SU-DHL-6 (cell line): ENCODE data around the gene ZIC2.

ENCODE experiments used
- H2AFZ ChIP-seq: fragments of 200-600 bp; sonication (generic); 2 replicates; pipeline ENCODE4 v1.6.1; 2014; ENCODE audit warnings: low read depth, mild to moderate bottlenecking, moderate library complexity, mixed read lengths, antibody characterized with exemption, low read length; ENCODE audit not compliant: severe bottlenecking
- H3F3A ChIP-seq: fragments of 200-600 bp; shearing (Covaris generic); 2 replicates; pipeline ENCODE4 v1.6.0; 2016; ENCODE audit warnings: antibody characterized with exemption, mild to moderate bottlenecking; ENCODE audit not compliant: insufficient read depth
- H3K27ac ChIP-seq: fragments of 200-600 bp; sonication (generic); 2 replicates; pipeline ENCODE4 v1.5.1; 2016; ENCODE audit warnings: low read depth, mild to moderate bottlenecking, low read length, moderate library complexity, mixed read lengths
- H3K27me3 ChIP-seq: fragments of 200-600 bp; sonication (generic), shearing (Covaris generic); 2 replicates; pipeline ENCODE4 v1.6.0; 2014; ENCODE audit warnings: mild to moderate bottlenecking, low read length
- H3K36me3 ChIP-seq: fragments of 200-600 bp; sonication (generic); 2 replicates; pipeline ENCODE4 v1.6.1; 2014; ENCODE audit warnings: mild to moderate bottlenecking, low read length, mixed read lengths
- H3K4me2 ChIP-seq: fragments of 300-600, 200-600 bp; shearing (Covaris generic), sonication (generic); 2 replicates; pipeline ENCODE4 v1.6.0; 2014; ENCODE audit warnings: low read length, low read depth, mild to moderate bottlenecking; ENCODE audit not compliant: poor library complexity, severe bottlenecking
- H3K4me3 ChIP-seq: fragments of 200-600 bp; sonication (generic); 2 replicates; pipeline ENCODE4 v1.5.1; 2014; ENCODE audit warnings: antibody characterized with exemption, low read length, mild to moderate bottlenecking, mixed read lengths; ENCODE audit not compliant: insufficient read depth, poor library complexity, severe bottlenecking
- H3K79me2 ChIP-seq: fragments of 200-600 bp; sonication (generic); 2 replicates; pipeline ENCODE4 v1.6.1; 2014; ENCODE audit warnings: mild to moderate bottlenecking, low read length, moderate library complexity; ENCODE audit not compliant: insufficient read depth
- H3K9ac ChIP-seq: fragments of 200-600 bp; sonication (generic); 2 replicates; pipeline ENCODE4 v1.7.0; 2014; ENCODE audit warnings: mild to moderate bottlenecking, low read length
- H3K9me2 ChIP-seq: fragments of 200-600 bp; sonication (generic); replicated peaks from 2 replicates; pipeline ENCODE4 v1.6.1; 2014; ENCODE audit warnings: low read length; ENCODE audit not compliant: insufficient read depth
- H3K9me3 ChIP-seq: fragments of 200-600 bp; sonication (generic); 2 replicates; pipeline ENCODE4 v1.6.1; 2014; ENCODE audit warnings: low read length, mixed read lengths; ENCODE audit not compliant: insufficient read depth
- H4K20me1 ChIP-seq: fragments of 200-600 bp; sonication (generic); 2 replicates; pipeline ENCODE4 v1.6.1; 2014; ENCODE audit warnings: low read depth, mild to moderate bottlenecking, antibody characterized with exemption, low read length, moderate library complexity, mixed read lengths
- CTCF ChIP-seq: fragments of 200-600 bp; sonication (generic); IDR thresholded peaks from one replicate; pipeline ENCODE4 v1.5.1; 2017; ENCODE audit warnings: antibody characterized with exemption, mild to moderate bottlenecking, low read length, moderate library complexity; ENCODE audit not compliant: insufficient read depth, poor library complexity, severe bottlenecking
- EZH2phosphoT487 ChIP-seq: fragments of 200-600 bp; sonication (generic), shearing (Covaris generic); conservative IDR thresholded peaks from 2 replicates; pipeline ENCODE4 v1.6.1; 2018; ENCODE audit warnings: mild to moderate bottlenecking, antibody characterized with exemption, low read length, moderate library complexity, mixed read lengths

ZIC2 gene

GRCh38 chr13:99976575-99976974, 5.0 kb upstream of the ZIC2 start:
- Histone ChIP-seq H2AFZ (no peak overlapping the region), H3K4me3 (no peak overlapping the region), H3K36me3 (no peaks in the 10 kb centered on the region), H3K9me2 (no peaks in the 10 kb centered on the region), H3K9me3 (no peaks in the 10 kb centered on the region), H3K27ac (no peak overlapping the region), H3F3A (no peaks in the 10 kb centered on the region), H3K79me2 (no peaks in the 10 kb centered on the region), H4K20me1 (no peaks in the 10 kb centered on the region), H3K27me3 (no peaks in the 10 kb centered on the region), H3K9ac (no peak overlapping the region), H3K4me2 (no peak overlapping the region)
- TF ChIP-seq EZH2phosphoT487, result no peak
- no peak for TF ChIP-seq CTCF

- H4K20me1 ChIP-seq, result no peaks in the 10 kb centered on the region
- H3K27me3 ChIP-seq, result no peaks in the 10 kb centered on the region
- no peaks in the 10 kb centered on the region for H3F3A ChIP-seq
- no peak overlapping the region for H2AFZ ChIP-seq
- H3K4me2 ChIP-seq, result no peak overlapping the region
- H3K27ac ChIP-seq, result no peak overlapping the region
- no peak overlapping the region for H3K4me3 ChIP-seq
- no peaks in the 10 kb centered on the region for H3K9me2 ChIP-seq
- no peak for TF ChIP-seq CTCF
- no peak for TF ChIP-seq EZH2phosphoT487
- H3K9ac ChIP-seq, result no peak overlapping the region
- no peaks in the 10 kb centered on the region for H3K79me2 ChIP-seq
- H3K9me3 ChIP-seq, result no peaks in the 10 kb centered on the region
- H3K36me3 ChIP-seq, result no peaks in the 10 kb centered on the region
Measured at GRCh38 chr13:99977334-99977911, 4.2 kb upstream of the ZIC2 start.

- Histone ChIP-seq H3K4me2 (no peak overlapping the region), H3K79me2 (no peaks in the 10 kb centered on the region), H3K27ac (no peak overlapping the region), H3K36me3 (no peaks in the 10 kb centered on the region), H4K20me1 (no peaks in the 10 kb centered on the region), H3K9me2 (no peaks in the 10 kb centered on the region), H3F3A (no peaks in the 10 kb centered on the region), H3K9ac (no peak overlapping the region), H3K27me3 (no peaks in the 10 kb centered on the region), H2AFZ (no peak overlapping the region), H3K4me3 (no peak overlapping the region), H3K9me3 (no peaks in the 10 kb centered on the region)
- TF ChIP-seq EZH2phosphoT487, result no peak
Measured at GRCh38 chr13:99977912-99978798, 3.4 kb upstream of the ZIC2 start.

- Histone ChIP-seq H3K36me3 (no peaks in the 10 kb centered on the region), H3K4me3 (no peak overlapping the region), H3K79me2 (no peaks in the 10 kb centered on the region), H4K20me1 (no peaks in the 10 kb centered on the region), H3K9me3 (no peaks in the 10 kb centered on the region), H2AFZ (no peak overlapping the region), H3K9me2 (no peaks in the 10 kb centered on the region), H3K27me3 (no peaks in the 10 kb centered on the region), H3K9ac (no peak overlapping the region), H3K27ac (no peak overlapping the region), H3K4me2 (no peak overlapping the region), H3F3A (no peaks in the 10 kb centered on the region)
- TF ChIP-seq EZH2phosphoT487, result no peak
- TF ChIP-seq CTCF, result no peak
Measured at GRCh38 chr13:99978799-99979452, 2.7 kb upstream of the ZIC2 start.
